H9 (cell line): ENCODE measurements around the gene GAK. TPM values are rescaled to one million over a fixed set of nuclear protein-coding genes. Genes with fewer than 3 reads are reported as not detected.
A peak's percentile ranks its signal among the peaks of the same experiment; 100 is the strongest.

Experiments used
- DNase-seq: peaks from one replicate; pipeline ENCODE4 v3.0.0-alpha.2; 2017
- H2AFZ ChIP-seq: one replicate; pipeline ENCODE4 v1.6.1; 2013; ENCODE audit warnings: mild to moderate bottlenecking, low read length, control low read depth, moderate library complexity
- H2AK5ac ChIP-seq: 2 replicates; pipeline ENCODE4 v1.6.1; 2013; ENCODE audit warnings: low read length, control low read depth, mixed read lengths; ENCODE audit not compliant: insufficient read length
- H2BK120ac ChIP-seq: one replicate; pipeline ENCODE4 v1.6.1; 2013; ENCODE audit warnings: low read depth, mild to moderate bottlenecking, low read length, control low read depth, inconsistent platforms; ENCODE audit not compliant: poor library complexity, severe bottlenecking
- H2BK12ac ChIP-seq: 2 replicates; pipeline ENCODE4 v1.6.1; 2013; ENCODE audit warnings: low read length, control low read depth, mixed read lengths, low read depth; ENCODE audit not compliant: insufficient read length
- H2BK15ac ChIP-seq: 2 replicates; pipeline ENCODE4 v1.6.1; 2013; ENCODE audit warnings: low read depth, low read length, control low read depth
- H2BK20ac ChIP-seq: one replicate; pipeline ENCODE4 v1.6.1; 2013; ENCODE audit warnings: low read depth, mild to moderate bottlenecking, low read length, control low read depth, inconsistent platforms; ENCODE audit not compliant: poor library complexity, severe bottlenecking
- H2BK5ac ChIP-seq: 2 replicates; pipeline ENCODE4 v1.6.1; 2013; ENCODE audit warnings: low read length, control low read depth, mixed read lengths; ENCODE audit not compliant: insufficient read length
- H3K14ac ChIP-seq: 2 replicates; pipeline ENCODE4 v1.6.1; 2013; ENCODE audit warnings: low read length, control low read depth; ENCODE audit not compliant: insufficient read depth
- H3K18ac ChIP-seq: 2 replicates; pipeline ENCODE4 v1.6.1; 2013; ENCODE audit warnings: low read depth, mild to moderate bottlenecking, mixed read lengths, low read length, control low read depth; ENCODE audit not compliant: insufficient read length
- H3K23ac ChIP-seq: 2 replicates; pipeline ENCODE4 v1.6.1; 2013; ENCODE audit warnings: low read length, control low read depth, mixed read lengths, low read depth; ENCODE audit not compliant: insufficient read length
- H3K23me2 ChIP-seq: 2 replicates; pipeline ENCODE4 v1.6.1; 2013; ENCODE audit warnings: low read depth, mild to moderate bottlenecking, mixed read lengths, low read length, control low read depth; ENCODE audit not compliant: insufficient read length, poor library complexity, severe bottlenecking
- H3K27ac ChIP-seq: 2 replicates; pipeline ENCODE4 v1.5.1; 2013; ENCODE audit warnings: low read length, control low read depth, mixed read lengths, low read depth; ENCODE audit not compliant: insufficient read length
- H3K27me3 ChIP-seq: 2 replicates; pipeline ENCODE4 v1.6.1; 2013; ENCODE audit warnings: low read length, control low read depth, inconsistent platforms; ENCODE audit not compliant: insufficient read depth
- H3K4ac ChIP-seq: 2 replicates; pipeline ENCODE4 v1.6.1; 2013; ENCODE audit warnings: low read depth, mild to moderate bottlenecking, control low read depth, inconsistent platforms, low read length, moderate library complexity
- H3K4me1 ChIP-seq: 2 replicates; pipeline ENCODE4 v1.6.1; 2013; ENCODE audit warnings: low read length, control low read depth, inconsistent platforms; ENCODE audit not compliant: insufficient read depth
- H3K4me2 ChIP-seq: 2 replicates; pipeline ENCODE4 v1.6.1; 2013; ENCODE audit warnings: low read length, control low read depth, mixed read lengths; ENCODE audit not compliant: insufficient read length, insufficient read depth
- H3K56ac ChIP-seq: 2 replicates; pipeline ENCODE4 v1.6.1; 2013; ENCODE audit warnings: low read depth, mild to moderate bottlenecking, mixed read lengths, low read length, control low read depth; ENCODE audit not compliant: insufficient read length
- H3K79me1 ChIP-seq: 2 replicates; pipeline ENCODE4 v1.6.1; 2013; ENCODE audit warnings: low read depth, mild to moderate bottlenecking, moderate library complexity, low read length, control low read depth, inconsistent platforms; ENCODE audit not compliant: insufficient read depth, poor library complexity, severe bottlenecking
- H3K79me2 ChIP-seq: 2 replicates; pipeline ENCODE4 v1.6.1; 2013; ENCODE audit warnings: low read length, control low read depth, inconsistent platforms; ENCODE audit not compliant: insufficient read depth
- H3K9ac ChIP-seq: 2 replicates; pipeline ENCODE4 v1.6.1; 2013; ENCODE audit warnings: low read length, control low read depth, mixed read lengths; ENCODE audit not compliant: insufficient read length; ENCODE audit errors: extremely low read depth
- H3K9me3 ChIP-seq: one replicate; pipeline ENCODE4 v1.6.1; 2013; ENCODE audit warnings: low read depth, low read length, inconsistent platforms; ENCODE audit not compliant: control insufficient read depth
- H3T11ph ChIP-seq: one replicate; pipeline ENCODE4 v1.6.1; 2013; ENCODE audit warnings: mild to moderate bottlenecking, low read length, control low read depth, inconsistent platforms
- H4K20me1 ChIP-seq: one replicate; pipeline ENCODE4 v1.6.1; 2013; ENCODE audit not compliant: control insufficient read depth, insufficient read length, insufficient read depth
- H4K5ac ChIP-seq: 2 replicates; pipeline ENCODE4 v1.6.1; 2013; ENCODE audit warnings: low read depth, mild to moderate bottlenecking, mixed read lengths, low read length, control low read depth; ENCODE audit not compliant: insufficient read length
- H4K8ac ChIP-seq: replicated peaks from 2 replicates; pipeline ENCODE4 v1.6.1; 2013; ENCODE audit warnings: low read length, control low read depth, mixed read lengths, low read depth; ENCODE audit not compliant: insufficient read length
- H4K91ac ChIP-seq: 2 replicates; pipeline ENCODE4 v1.6.1; 2013; ENCODE audit warnings: low read depth, mild to moderate bottlenecking, moderate library complexity, mixed read lengths, low read length, control low read depth; ENCODE audit not compliant: insufficient read length
- H3K27ac Mint-ChIP-seq, 3 experiments: 2 replicates in 2 of 3; 3 replicates in 1 of 3; pipeline ENCODE4 v1.8.0; 2020 to 2021; ENCODE audit warnings: mixed read lengths in 3 of 3, mild to moderate bottlenecking in 1 of 3, moderate library complexity in 1 of 3
- H3K27me3 Mint-ChIP-seq: 2 replicates; pipeline ENCODE4 v1.8.0; 2021; ENCODE audit warnings: low read depth, mild to moderate bottlenecking, moderate library complexity, mixed read lengths
- H3K36me3 Mint-ChIP-seq, 3 experiments: 2 replicates in 2 of 3; 3 replicates in 1 of 3; pipeline ENCODE4 v1.8.0; 2020 to 2021; ENCODE audit warnings: low read depth in 3 of 3, mixed read lengths in 3 of 3; ENCODE audit not compliant: insufficient read depth in 1 of 3
- H3K4me1 Mint-ChIP-seq, 2 experiments: 2 replicates each; pipeline ENCODE4 v1.8.0; 2020; ENCODE audit warnings: mixed read lengths in 2 of 2
- H3K4me3 Mint-ChIP-seq, 2 experiments: 2 replicates in 1 of 2; 3 replicates in 1 of 2; pipeline ENCODE4 v1.8.0; 2020 to 2021; ENCODE audit warnings: mild to moderate bottlenecking in 2 of 2, mixed read lengths in 2 of 2, moderate library complexity in 1 of 2
- H3K9me3 Mint-ChIP-seq, 2 experiments: 2 replicates in 1 of 2; 3 replicates in 1 of 2; pipeline ENCODE4 v1.8.0; 2020; ENCODE audit warnings: mild to moderate bottlenecking in 2 of 2, mixed read lengths in 2 of 2, moderate library complexity in 1 of 2
- WGBS: extraction: QIAGEN DNeasy Blood & Tissue Kit; methylation state at CpG from one replicate; pipeline ENCODE4 v1.1.7; 2013; ENCODE audit warnings: missing lambda C conversion rate, low lambda C conversion rate, mixed read lengths; ENCODE audit not compliant: insufficient read length; ENCODE audit errors: extremely low coverage; 5-methylcytosine and 5-hydroxymethylcytosine counted together
- total RNA-seq: library from RNA; stranded (reverse); gene quantifications from 2 replicates; pipeline ENCODE4 v1.2.1, GENCODE V29; 2021
- TF ChIP-seq, protein P1 (sequence below): fragments of 200-600 bp; sonication (generic); conservative IDR thresholded peaks from 3 replicates; pipeline ENCODE4 v1.8.0; 2021; ENCODE audit warnings: antibody characterized with exemption, mild to moderate bottlenecking

Gene GAK
- total RNA-seq, 1 experiment from 2014 or later = 80.7 TPM

DNA sequence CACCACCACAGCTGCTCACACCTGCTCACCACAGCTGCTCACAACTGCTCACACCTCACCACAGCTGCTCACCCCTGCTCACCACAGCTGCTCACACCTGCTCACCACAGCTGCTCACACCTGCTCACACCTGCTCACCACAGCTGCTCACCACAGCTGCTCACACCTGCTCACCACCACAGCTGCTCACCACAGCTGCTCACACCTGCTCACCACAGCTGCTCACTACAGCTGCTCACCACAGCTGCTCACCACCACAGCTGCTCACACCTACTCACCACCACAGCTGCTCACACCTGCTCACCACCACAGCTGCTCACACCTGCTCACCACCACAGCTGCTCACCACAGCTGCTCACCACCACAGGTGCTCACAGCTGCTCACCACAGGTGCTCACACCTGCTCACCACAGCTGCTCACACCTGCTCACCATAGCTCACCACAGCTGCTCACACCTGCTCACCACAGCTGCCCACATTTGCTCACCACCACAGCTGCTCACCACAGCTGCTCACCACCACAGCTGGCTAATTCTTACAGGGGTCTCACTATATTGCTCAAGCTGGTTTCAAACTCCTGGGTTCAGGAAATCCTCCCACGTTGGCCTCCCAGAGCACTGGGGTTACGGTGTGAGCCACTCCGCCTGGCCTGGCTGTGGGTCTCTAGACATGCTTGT, 75.8 kb downstream of the GAK start:
- Histone ChIP-seq H3T11ph (no peak overlapping the region), H2BK5ac (no peak overlapping the region), H2AFZ (no peak overlapping the region), H3K27me3 (no peaks in the 10 kb centered on the region), H2BK120ac (no peak overlapping the region), H3K9ac (no peak overlapping the region), H4K20me1 (no peaks in the 10 kb centered on the region), H3K4me1 (no peaks in the 10 kb centered on the region), H3K4ac (no peak overlapping the region), H3K4me2 (no peak overlapping the region), H3K23me2 (no peaks in the 10 kb centered on the region), H3K56ac (no peak overlapping the region), H3K79me2 (no peaks in the 10 kb centered on the region), H3K9me3 (no peaks in the 10 kb centered on the region), H3K18ac (no peak overlapping the region), H2AK5ac (no peak overlapping the region), H4K91ac (no peak overlapping the region), H3K14ac (no peak overlapping the region), H2BK12ac (no peak overlapping the region), H3K79me1 (no peaks in the 10 kb centered on the region), H4K8ac (no peak overlapping the region), H2BK20ac (no peak overlapping the region), H3K27ac (no peak overlapping the region), H2BK15ac (no peak overlapping the region), H3K23ac (no peak overlapping the region), H4K5ac (no peak overlapping the region)
- Mint-ChIP-seq H3K4me3 (no peak overlapping the region), H3K9me3 (peaks cover 0 to 6% of the 10 kb centered on the region in 2 experiments; a peak in 1 of 5 replicates), H3K27ac (peak overlapping the region in 2 of 3 experiments; percentile 41 to 85; a peak in 3 of 7 replicates), H3K36me3 (peaks cover 25 to 62% (median 49%) of the 10 kb centered on the region in 3 experiments), H3K4me1 (no peaks in the 10 kb centered on the region), H3K27me3 (no peaks in the 10 kb centered on the region)
- DNase-seq = no peak
- TF ChIP-seq, protein P1, sequence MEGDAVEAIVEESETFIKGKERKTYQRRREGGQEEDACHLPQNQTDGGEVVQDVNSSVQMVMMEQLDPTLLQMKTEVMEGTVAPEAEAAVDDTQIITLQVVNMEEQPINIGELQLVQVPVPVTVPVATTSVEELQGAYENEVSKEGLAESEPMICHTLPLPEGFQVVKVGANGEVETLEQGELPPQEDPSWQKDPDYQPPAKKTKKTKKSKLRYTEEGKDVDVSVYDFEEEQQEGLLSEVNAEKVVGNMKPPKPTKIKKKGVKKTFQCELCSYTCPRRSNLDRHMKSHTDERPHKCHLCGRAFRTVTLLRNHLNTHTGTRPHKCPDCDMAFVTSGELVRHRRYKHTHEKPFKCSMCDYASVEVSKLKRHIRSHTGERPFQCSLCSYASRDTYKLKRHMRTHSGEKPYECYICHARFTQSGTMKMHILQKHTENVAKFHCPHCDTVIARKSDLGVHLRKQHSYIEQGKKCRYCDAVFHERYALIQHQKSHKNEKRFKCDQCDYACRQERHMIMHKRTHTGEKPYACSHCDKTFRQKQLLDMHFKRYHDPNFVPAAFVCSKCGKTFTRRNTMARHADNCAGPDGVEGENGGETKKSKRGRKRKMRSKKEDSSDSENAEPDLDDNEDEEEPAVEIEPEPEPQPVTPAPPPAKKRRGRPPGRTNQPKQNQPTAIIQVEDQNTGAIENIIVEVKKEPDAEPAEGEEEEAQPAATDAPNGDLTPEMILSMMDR = no peak
- no CpG with 5 or more reads among the region's 3 CpGs for WGBS
